Activated T-cell treated with anti-CD3 and anti-CD28 coated beads, Interleukin-2, amount 50 U/mL, for 4 hours (primary cell): Measurements from ENCODE around the gene GPR151. TPM values are rescaled to one million over a fixed set of nuclear protein-coding genes. Genes with fewer than 3 reads are reported as not detected.
"Not testable (repeated sequence)": the region's sequence is repeated elsewhere in the genome, so short reads cannot be mapped to it uniquely, and the experiment has no call there.

Experiments used
- ATAC-seq, 2 donors: fragments of 200-7000 bp; cut with Tn5 transposase; one replicate each; pipeline ENCODE4 v1.10.0; 2021
- DNase-seq: peaks from one replicate; pipeline ENCODE4 v3.0.0-alpha.2; 2020
- H3K27me3 Mint-ChIP-seq: one replicate; pipeline ENCODE4 v1.8.0; 2021; ENCODE audit warnings: low read depth, mixed read lengths
- H3K36me3 Mint-ChIP-seq: one replicate; pipeline ENCODE4 v1.8.0; 2022; ENCODE audit warnings: mixed read lengths; ENCODE audit not compliant: insufficient read depth
- H3K4me1 Mint-ChIP-seq: one replicate; pipeline ENCODE4 v1.8.0; 2021; ENCODE audit warnings: low read depth, mixed read lengths
- H3K4me3 Mint-ChIP-seq: one replicate; pipeline ENCODE4 v1.8.0; 2021; ENCODE audit warnings: mild to moderate bottlenecking, moderate library complexity, mixed read lengths
- H3K9me3 Mint-ChIP-seq: one replicate; pipeline ENCODE4 v1.8.0; 2021; ENCODE audit warnings: mixed read lengths
- total RNA-seq, 3 donors: library from RNA; stranded (reverse); gene quantifications; one replicate each; pipeline ENCODE4 v1.2.1, GENCODE V29; 2021

The GPR151 gene
- total RNA-seq, result not detected

GRCh38 chr5:146516151-146516475 lies at the start of gene GPR151:
Gene GPR151, minus strand, starts transcription at chr5:146516190. Its CDS starts 77 bp downstream, at chr5:146516113.
- peaks cover 8% of the 10 kb centered on the region for H3K27me3 Mint-ChIP-seq
- no peak within 1 kb of the TSS for H3K4me3 Mint-ChIP-seq
- DNase-seq (no peak), ATAC-seq (no peak)
- no peaks in the 10 kb centered on the region for H3K4me1 Mint-ChIP-seq
- H3K36me3 Mint-ChIP-seq, result peaks cover 9% of the 10 kb centered on the region
- H3K9me3 Mint-ChIP-seq, result no peaks in the 10 kb centered on the region

- Mint-ChIP-seq H3K36me3 (no peaks in the 10 kb centered on the region), H3K4me3 (no peak overlapping the region), H3K9me3 (no peaks in the 10 kb centered on the region), H3K27me3 (peaks cover 4% of the 10 kb centered on the region), H3K4me1 (peaks cover 3% of the 10 kb centered on the region)
- DNase-seq (no peak), ATAC-seq (no peak)
Measured at GRCh38 chr5:146564007-146564762, 48.2 kb upstream of the GPR151 start.

GRCh38 chr5:146562461-146562860 lies 46.5 kb upstream of the GPR151 start:
- H3K4me1 Mint-ChIP-seq, result peaks cover 3% of the 10 kb centered on the region
- no peak overlapping the region for H3K4me3 Mint-ChIP-seq
- ATAC-seq, result no peak
- no peak for DNase-seq
- peaks cover 6% of the 10 kb centered on the region for H3K27me3 Mint-ChIP-seq
- no peaks in the 10 kb centered on the region for H3K36me3 Mint-ChIP-seq
- no peaks in the 10 kb centered on the region for H3K9me3 Mint-ChIP-seq

- DNase-seq (no peak), ATAC-seq (no peak)
- peaks cover 3% of the 10 kb centered on the region for H3K4me1 Mint-ChIP-seq
- no peak overlapping the region for H3K4me3 Mint-ChIP-seq
- peaks cover 7% of the 10 kb centered on the region for H3K27me3 Mint-ChIP-seq
- no peaks in the 10 kb centered on the region for H3K36me3 Mint-ChIP-seq
- no peaks in the 10 kb centered on the region for H3K9me3 Mint-ChIP-seq
Measured at GRCh38 chr5:146561711-146562110, 45.7 kb upstream of the GPR151 start.

GRCh38 chr5:146560205-146560812 lies 44.3 kb upstream of the GPR151 start:
- Mint-ChIP-seq H3K4me3 (no peak overlapping the region), H3K9me3 (no peaks in the 10 kb centered on the region), H3K27me3 (peaks cover 10% of the 10 kb centered on the region), H3K36me3 (no peaks in the 10 kb centered on the region), H3K4me1 (no peaks in the 10 kb centered on the region)
- ATAC-seq, result no peak
- DNase-seq, result no peak

GRCh38 chr5:146556884-146557283 lies 40.9 kb upstream of the GPR151 start:
- ATAC-seq, H3K36me3 Mint-ChIP-seq, H3K9me3 Mint-ChIP-seq, H3K4me1 Mint-ChIP-seq, DNase-seq, H3K4me3 Mint-ChIP-seq: not testable (repeated sequence)
- peaks cover 20% of the 10 kb centered on the region for H3K27me3 Mint-ChIP-seq

GRCh38 chr5:146553446-146553845 lies 37.5 kb upstream of the GPR151 start:
- H3K27me3 Mint-ChIP-seq, result peaks cover 24% of the 10 kb centered on the region
- no peaks in the 10 kb centered on the region for H3K9me3 Mint-ChIP-seq
- H3K4me1 Mint-ChIP-seq, result no peaks in the 10 kb centered on the region
- no peaks in the 10 kb centered on the region for H3K36me3 Mint-ChIP-seq
- no peak for ATAC-seq
- H3K4me3 Mint-ChIP-seq, result no peak overlapping the region
- DNase-seq, result no peak

- peaks cover 18% of the 10 kb centered on the region for H3K27me3 Mint-ChIP-seq
- H3K4me1 Mint-ChIP-seq, result no peaks in the 10 kb centered on the region
- no peak overlapping the region for H3K4me3 Mint-ChIP-seq
- ATAC-seq, result no peak
- no peaks in the 10 kb centered on the region for H3K36me3 Mint-ChIP-seq
- DNase-seq, result no peak
- no peaks in the 10 kb centered on the region for H3K9me3 Mint-ChIP-seq
Measured at GRCh38 chr5:146549615-146550014, 33.6 kb upstream of the GPR151 start.

- H3K9me3 Mint-ChIP-seq, result no peaks in the 10 kb centered on the region
- ATAC-seq (no peak), DNase-seq (no peak)
- no peak overlapping the region for H3K4me3 Mint-ChIP-seq
- H3K27me3 Mint-ChIP-seq, result peaks cover 16% of the 10 kb centered on the region
- H3K36me3 Mint-ChIP-seq, result no peaks in the 10 kb centered on the region
- H3K4me1 Mint-ChIP-seq, result no peaks in the 10 kb centered on the region
Measured at GRCh38 chr5:146548781-146549449, 32.9 kb upstream of the GPR151 start.

GRCh38 chr5:146544232-146544631 lies 28.2 kb upstream of the GPR151 start:
- Mint-ChIP-seq H3K9me3 (no peaks in the 10 kb centered on the region), H3K4me1 (peaks cover 2% of the 10 kb centered on the region), H3K36me3 (no peaks in the 10 kb centered on the region), H3K27me3 (peaks cover 4% of the 10 kb centered on the region), H3K4me3 (no peak overlapping the region)
- DNase-seq (no peak), ATAC-seq (no peak)

- Mint-ChIP-seq H3K9me3 (no peaks in the 10 kb centered on the region), H3K4me3 (no peak overlapping the region), H3K27me3 (peaks cover 4% of the 10 kb centered on the region), H3K4me1 (peaks cover 2% of the 10 kb centered on the region), H3K36me3 (no peaks in the 10 kb centered on the region)
- DNase-seq, result peak; percentile 60
- peak; percentile 85 to 93 for ATAC-seq
Measured at GRCh38 chr5:146541958-146542849, 26.2 kb upstream of the GPR151 start.

- DNase-seq (no peak), ATAC-seq (no peak)
- H3K4me3 Mint-ChIP-seq, result no peak overlapping the region
- no peaks in the 10 kb centered on the region for H3K36me3 Mint-ChIP-seq
- peaks cover 2% of the 10 kb centered on the region for H3K4me1 Mint-ChIP-seq
- H3K27me3 Mint-ChIP-seq, result peaks cover 4% of the 10 kb centered on the region
- no peaks in the 10 kb centered on the region for H3K9me3 Mint-ChIP-seq
Measured at GRCh38 chr5:146540414-146540813, 24.4 kb upstream of the GPR151 start.

GRCh38 chr5:146539973-146540372 lies 24.0 kb upstream of the GPR151 start:
- DNase-seq (no peak), ATAC-seq (no peak)
- peaks cover 2% of the 10 kb centered on the region for H3K4me1 Mint-ChIP-seq
- no peak overlapping the region for H3K4me3 Mint-ChIP-seq
- H3K36me3 Mint-ChIP-seq, result no peaks in the 10 kb centered on the region
- no peaks in the 10 kb centered on the region for H3K9me3 Mint-ChIP-seq
- peaks cover 4% of the 10 kb centered on the region for H3K27me3 Mint-ChIP-seq

GRCh38 chr5:146538432-146538831 lies 22.4 kb upstream of the GPR151 start:
- ATAC-seq, result no peak
- Mint-ChIP-seq H3K9me3 (no peaks in the 10 kb centered on the region), H3K4me1 (peaks cover 3% of the 10 kb centered on the region), H3K4me3 (no peak overlapping the region), H3K27me3 (peaks cover 4% of the 10 kb centered on the region), H3K36me3 (no peaks in the 10 kb centered on the region)
- DNase-seq, result no peak
